A549 (cell line): ENCODE data around the gene SIM1. TPM values are rescaled to one million over a fixed set of nuclear protein-coding genes. Genes with fewer than 3 reads are reported as not detected.

ENCODE experiments used
- ATAC-seq, 2 experiments: fragments of 200-7000 bp in 1 of 2; fragments of >200 bp in 1 of 2; cut with Nextera tagmentation in 1 of 2; cut with Tn5 transposase in 1 of 2; 3 replicates each; pipeline versions ENCODE4 v1.8.0 to v1.9.1; 2018 to 2020; ENCODE audit warnings: mild to moderate bottlenecking in 1 of 2, moderate library complexity in 1 of 2
- CTCF ChIA-PET: fragments of 300-600 bp; sonication (Branson Sonifier 250); formaldehyde crosslinking; extraction: SDS; loops from one replicate; lab custom pipeline; 2021; ENCODE audit warnings: antibody characterized with exemption, inconsistent platforms; lab: Yijun Ruan, JAX
- POLR2A ChIA-PET: fragments of 350-600 bp; formaldehyde crosslinking; extraction: SDS; loops from one replicate; lab custom pipeline; 2021; ENCODE audit warnings: antibody characterized with exemption, inconsistent platforms; lab: Yijun Ruan, JAX
- DNase-seq, 2 experiments: peaks; one replicate each; pipeline versions ENCODE4 v3.0.0 to v3.0.0-alpha.2; 2011 to 2016; ENCODE audit warnings: low read depth in 1 of 2, low spot score in 1 of 2
- FAIRE-seq: peaks from 2 replicates; lab custom pipeline; 2011; peaks lifted over from hg19 to GRCh38; lab: Jason Lieb, UNC
- H3K27ac ChIP-seq, 2 experiments: fragments of >200 bp; sonication (Bioruptor Twin); formaldehyde crosslinking; 3 replicates each; pipeline ENCODE4 v1.5.1; 2016 to 2017
- H3K4me1 ChIP-seq: fragments of >200 bp; sonication (Bioruptor Twin); formaldehyde crosslinking; 3 replicates; pipeline ENCODE4 v1.6.1; 2016
- H3K4me2 ChIP-seq: fragments of >200 bp; sonication (Bioruptor Twin); formaldehyde crosslinking; 3 replicates; pipeline ENCODE4 v1.6.1; 2016
- H3K4me3 ChIP-seq: fragments of >200 bp; sonication (Bioruptor Twin); formaldehyde crosslinking; 3 replicates; pipeline ENCODE4 v1.5.1; 2016
- H3K9me3 ChIP-seq: fragments of >200 bp; sonication (Bioruptor Twin); formaldehyde crosslinking; 3 replicates; pipeline ENCODE4 v1.6.1; 2016
- BCL3 ChIP-seq: fragments of >200 bp; sonication (Bioruptor Twin); formaldehyde crosslinking; IDR thresholded peaks from 3 replicates; pipeline ENCODE4 v1.6.1; 2016
- CBX8 ChIP-seq: fragments of 200-600 bp; sonication (generic); IDR thresholded peaks from 2 replicates; pipeline ENCODE4 v1.6.1; 2016
- CEBPB ChIP-seq, 2 experiments: fragments of >200 bp in 1 of 2; sonication (Bioruptor Twin) in 1 of 2; formaldehyde crosslinking in 1 of 2; IDR thresholded peaks; 2 replicates each; pipeline ENCODE4 v1.6.1; 2012 to 2016
- CTCF ChIP-seq: fragments of >200 bp; sonication (Bioruptor Twin); formaldehyde crosslinking; IDR thresholded peaks from 3 replicates; pipeline ENCODE4 v1.5.1; 2016
- EP300 ChIP-seq, 2 experiments: fragments of >200 bp; sonication (Bioruptor Twin); formaldehyde crosslinking; IDR thresholded peaks; 2 replicates in 1 of 2; 3 replicates in 1 of 2; pipeline ENCODE4 v1.6.1; 2016 to 2017
- JUNB ChIP-seq: fragments of >200 bp; sonication (Bioruptor Twin); formaldehyde crosslinking; IDR thresholded peaks from 2 replicates; pipeline ENCODE4 v1.6.1; 2016
- KDM1A ChIP-seq: fragments of 200-600 bp; sonication (generic); IDR thresholded peaks from 2 replicates; pipeline ENCODE4 v1.6.1; 2016; ENCODE audit warnings: low read depth, mild to moderate bottlenecking
- MAFK ChIP-seq: fragments of 450-650 bp; IDR thresholded peaks from 2 replicates; pipeline ENCODE4 v1.6.1; 2014; ENCODE audit not compliant: partially characterized antibody
- PHF8 ChIP-seq: fragments of 200-600 bp; sonication (generic); IDR thresholded peaks from 2 replicates; pipeline ENCODE4 v1.6.1; 2016; ENCODE audit warnings: low read depth, mild to moderate bottlenecking, antibody characterized with exemption, moderate library complexity, borderline replicate concordance
- RAD21 ChIP-seq, 2 experiments: fragments of >200 bp in 1 of 2; sonication (Bioruptor Twin) in 1 of 2; formaldehyde crosslinking in 1 of 2; IDR thresholded peaks in 1 of 2; conservative IDR thresholded peaks in 1 of 2; 2 replicates in 1 of 2; 3 replicates in 1 of 2; pipeline ENCODE4 v1.6.1; 2012 to 2018; ENCODE audit warnings: inconsistent platforms in 1 of 2
- RCOR1 ChIP-seq: fragments of 150-350 bp; IDR thresholded peaks from 2 replicates; pipeline ENCODE4 v1.6.1; 2014; ENCODE audit warnings: antibody characterized with exemption, low read length, low read depth
- SREBF2 ChIP-seq: fragments of 450-650 bp; IDR thresholded peaks from 2 replicates; pipeline ENCODE4 v1.6.1; 2014; ENCODE audit warnings: mild to moderate bottlenecking, moderate library complexity
- TP53 ChIP-seq: fragments of 250-450 bp; sonication (Bioruptor Pico); IDR thresholded peaks from 2 replicates; pipeline ENCODE4 v1.5.0; 2021; ENCODE audit warnings: mild to moderate bottlenecking, moderate library complexity
- ZNF302 ChIP-seq: fragments of 250-450 bp; sonication (Bioruptor Pico); IDR thresholded peaks from 2 replicates; pipeline ENCODE4 v1.9.0; 2021; ENCODE audit warnings: inconsistent platforms, mild to moderate bottlenecking, moderate library complexity
- WGBS: methylation state at CpG from one replicate; pipeline ENCODE4 v1.1.6; 2017; ENCODE audit errors: missing lambda C conversion rate; 5-methylcytosine and 5-hydroxymethylcytosine counted together
- polyA plus RNA-seq, 4 experiments: library from polyadenylated mRNA; depleted of rRNA in 3 of 4; stranded (reverse); fragments of >200 nt; fragmentation: RNase III in 1 of 4; extraction: RNeasy Plus Mini Kit Qiagen cat#74134 plus additional on column Dnase treatment in 1 of 4; gene quantifications; 2 replicates in 3 of 4; 3 replicates in 1 of 4; pipeline ENCODE4 v1.2.3, GENCODE V29; 2011 to 2017

SIM1 gene
- polyA plus RNA-seq, 2 of the 4 experiments (the other 2 are of a cell fraction) = not detected

GRCh38 chr6:100462706-100463629 is 1.8 kb downstream of the SIM1 start:
- FAIRE-seq (no peak), DNase-seq (no peak), ATAC-seq (no peak)
- ChIA-PET CTCF (interaction anchor here (0.9 kb wide), 1 partner anchor 595 kb away, joined by 3 read pairs; no protein-coding TSS in a partner anchor), POLR2A (no interaction called here)
- no peak overlapping the region for H3K4me2 ChIP-seq
- no peak overlapping the region for H3K27ac ChIP-seq
- TF ChIP-seq TP53 (no peak), MAFK (no peak), JUNB (no peak), SREBF2 (no peak), ZNF302 (CRISPR knock-in tag) (no peak)
- WGBS = 89% methylated on average over 13 of the region's 13 CpGs
- H3K9me3 ChIP-seq = no peaks in the 10 kb centered on the region
- no peak overlapping the region for H3K4me3 ChIP-seq
- peaks cover 6% of the 10 kb centered on the region; the same call in 2 of the 3 replicates for H3K4me1 ChIP-seq

GRCh38 chr6:100461917-100462705 is 2.6 kb downstream of the SIM1 start:
- 41% methylated on average over 3 of the region's 3 CpGs for WGBS

GRCh38 chr6:100461278-100461916 is 3.3 kb downstream of the SIM1 start:
- Histone ChIP-seq H3K9me3 (no peaks in the 10 kb centered on the region), H3K4me1 (peaks cover 6% of the 10 kb centered on the region; the same call in 2 of the 3 replicates), H3K4me3 (peak overlapping the region; percentile 52), H3K27ac (peak overlapping the region; percentile 73 to 85), H3K4me2 (peak overlapping the region; percentile 89)
- POLR2A ChIA-PET = interaction anchor here (0.7 to 1.1 kb wide), 2 partner anchors 70 to 259 kb away, joined by 3 read pairs; no protein-coding TSS in a partner anchor
- no peak for TF ChIP-seq CBX8
- peak; percentile 14 to 15; a peak in 1 of 5 replicates for TF ChIP-seq RAD21 (conservative IDR thresholded peaks at IDR 0.05 in 1 of 2, IDR thresholded peaks at IDR 0.05 in 1 of 2)
- TF ChIP-seq BCL3 = 0 out of 3 replicates have a peak, but pooled peaks have one; percentile 19
- TF ChIP-seq CTCF = no peak; the same call in 2 of the 3 replicates
- ATAC-seq (peak; percentile 98), DNase-seq (peak; percentile 41 to 71), FAIRE-seq (no peak)
- under 1% methylated on average over 23 of the region's 29 CpGs for WGBS
- CTCF ChIA-PET = interaction anchor here (0.6 to 1.8 kb wide), 22 partner anchors 10 to 594 kb away, joined by 3 to 11 read pairs (median 4); no protein-coding TSS in a partner anchor

More at GRCh38 chr6:100461917-100462705, 2.6 kb downstream of the SIM1 start:
- Histone ChIP-seq H3K27ac (peak overlapping the region in 1 of 2 experiments; percentile 73; a peak in 1 of 6 replicates), H3K4me3 (peak overlapping the region; percentile 52; the same call in 2 of the 3 replicates), H3K4me1 (peaks cover 6% of the 10 kb centered on the region; the same call in 2 of the 3 replicates), H3K9me3 (no peaks in the 10 kb centered on the region), H3K4me2 (peak overlapping the region; percentile 89)
- DNase-seq = no peak
- POLR2A ChIA-PET = no interaction called here
- ATAC-seq = no peak
- TF ChIP-seq RCOR1 (no peak), CEBPB (IDR thresholded peaks at IDR 0.05) (no peak), PHF8 (no peak), JUNB (no peak), KDM1A (no peak), EP300 (IDR thresholded peaks at IDR 0.05) (no peak)
- CTCF ChIA-PET = interaction anchor here (0.8 to 1.7 kb wide), 5 partner anchors 13 to 594 kb away, joined by 3 to 11 read pairs (median 3); no protein-coding TSS in a partner anchor
- FAIRE-seq = no peak
